HK-2 (cell line): ENCODE measurements around the gene CRHR2.

Source experiments
- DNase-seq: peaks from one replicate; pipeline ENCODE4 v3.0.0-alpha.2; 2018; ENCODE audit not compliant: unreplicated experiment

CRHR2 gene

DNA sequence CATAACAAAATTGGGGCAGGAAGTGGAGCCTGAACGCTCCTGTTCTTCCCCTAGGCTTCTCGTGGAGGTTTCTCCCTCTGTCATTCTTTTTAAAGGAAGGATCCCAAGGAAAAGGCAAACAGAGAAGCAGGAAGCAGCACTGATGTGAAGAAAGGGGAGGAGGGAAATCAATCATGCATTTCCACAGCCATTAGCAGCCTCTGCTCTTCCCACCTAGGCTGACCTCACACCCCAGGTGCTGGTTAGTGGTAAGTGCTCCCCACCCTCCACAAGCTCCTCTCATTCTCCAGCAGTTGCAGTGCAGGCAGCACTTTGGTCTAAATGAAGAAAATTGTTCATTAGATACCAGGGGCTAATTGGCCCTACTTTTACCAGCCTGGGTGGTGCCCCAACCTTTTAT is 2.6 kb downstream of the CRHR2 start:
- DNase-seq: peak; percentile 14

DNA sequence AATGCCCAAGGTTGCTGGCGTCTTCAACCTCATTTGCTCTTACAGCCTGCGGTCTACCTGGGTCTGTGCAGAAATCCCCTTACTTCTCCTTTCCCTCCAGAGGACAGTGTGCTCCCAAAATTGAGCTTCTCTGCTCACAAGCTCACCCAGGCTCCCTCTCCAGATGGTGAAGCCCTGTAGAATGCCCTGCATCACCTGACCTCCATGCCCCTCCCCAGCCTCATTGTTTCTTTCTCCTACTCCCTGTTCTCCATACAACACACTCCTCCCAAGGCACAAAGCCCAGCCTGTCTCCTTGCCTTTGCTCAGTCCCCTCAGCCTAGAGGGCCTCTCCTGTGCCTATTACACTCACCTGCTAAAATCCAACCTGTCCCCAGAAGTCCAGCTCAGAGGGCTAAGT is 3.5 kb downstream of the CRHR2 start:
- no peak for DNase-seq

DNA sequence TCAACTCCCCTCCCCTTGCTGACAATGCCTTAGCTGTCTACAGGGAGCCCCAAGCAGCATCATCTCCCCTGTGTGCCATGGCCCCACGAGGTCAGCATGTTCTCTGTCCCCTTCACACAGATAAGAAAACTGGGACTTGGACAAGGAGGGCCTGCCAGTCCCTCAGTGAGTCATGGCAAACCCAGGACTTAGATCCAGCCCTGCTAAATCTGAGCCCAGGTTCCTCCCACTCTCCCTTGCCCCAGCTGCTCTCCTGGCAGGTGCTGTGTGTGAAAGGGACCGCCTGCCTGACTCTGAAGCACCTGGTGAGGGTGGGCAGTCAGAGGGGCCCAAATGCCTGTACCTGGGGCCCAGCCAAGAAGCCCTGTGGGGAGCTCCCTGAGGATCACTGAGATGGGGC is 7.4 kb downstream of the CRHR2 start:
- DNase-seq: no peak

DNA sequence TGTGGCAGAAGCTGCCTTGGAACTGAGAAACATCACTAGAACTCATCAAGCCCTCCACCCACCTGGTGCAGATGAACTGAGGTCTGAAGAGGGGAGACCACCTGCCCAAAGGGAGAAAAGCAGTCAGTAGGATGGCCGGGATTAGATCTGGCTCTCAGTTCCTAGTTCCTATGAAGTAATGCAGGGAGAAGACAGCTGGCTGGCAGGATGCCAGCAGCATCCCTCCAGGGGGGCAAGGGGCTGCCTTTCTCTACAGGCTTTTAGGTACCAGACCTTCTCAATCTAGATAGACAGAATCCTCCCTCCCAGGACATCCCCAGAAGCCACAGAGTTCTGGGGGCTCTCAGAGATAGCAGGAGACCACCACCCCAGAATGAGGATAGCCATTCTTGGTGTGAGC is 7.8 kb downstream of the CRHR2 start:
- DNase-seq: no peak

DNA sequence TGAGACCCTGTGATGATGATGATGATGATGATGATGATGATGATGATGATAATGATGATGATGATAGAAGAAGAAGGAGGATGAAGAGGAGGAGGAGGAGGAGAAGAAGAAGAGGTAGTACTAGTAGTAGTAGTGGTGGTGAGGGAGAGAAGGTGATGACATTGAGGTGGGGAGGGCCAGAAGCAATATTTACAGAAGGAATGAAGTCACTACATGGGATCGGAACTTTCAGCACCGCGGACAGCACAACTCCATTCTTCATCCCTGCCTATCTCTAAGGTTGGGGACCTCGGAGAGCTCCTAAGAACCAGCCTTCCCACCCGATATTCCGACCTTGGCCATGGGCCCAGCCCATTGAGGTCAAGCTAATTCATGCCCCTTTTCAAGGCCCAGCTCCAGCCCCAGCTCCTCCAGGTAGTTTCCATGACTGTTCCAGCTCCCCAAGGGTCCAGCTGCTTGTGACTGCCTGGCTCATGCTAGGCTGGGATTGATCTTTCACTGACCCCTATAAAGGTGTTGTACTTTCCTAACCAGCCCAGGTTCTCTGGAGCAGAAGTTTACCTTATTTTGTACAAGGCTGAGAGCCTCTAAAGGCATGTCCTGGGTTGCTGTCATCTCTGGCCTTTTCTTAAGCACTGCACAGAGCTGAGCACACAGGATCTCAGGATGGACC is 10.3 kb downstream of the CRHR2 start:
- DNase-seq: peak; percentile 51

DNA sequence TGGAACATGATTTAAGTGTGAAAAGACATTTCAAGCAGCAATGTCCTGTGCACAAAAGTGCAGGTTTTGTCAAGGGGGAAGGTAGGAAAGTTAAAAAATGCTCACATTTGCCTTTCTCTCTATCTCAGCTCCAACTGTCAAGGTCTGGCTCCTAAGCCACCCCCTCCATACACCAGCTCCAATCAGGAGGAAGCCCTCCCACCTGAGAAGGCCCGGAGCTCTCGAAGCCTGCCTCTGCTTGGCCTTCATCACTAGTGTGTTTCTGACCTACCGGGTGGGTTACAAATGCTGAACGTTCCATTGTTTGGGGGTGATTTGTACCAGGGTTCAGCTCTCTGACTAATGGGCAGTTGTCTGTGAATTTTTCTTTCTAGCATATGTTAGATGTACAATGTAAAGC is 14.2 kb downstream of the CRHR2 start:
- DNase-seq: no peak

DNA sequence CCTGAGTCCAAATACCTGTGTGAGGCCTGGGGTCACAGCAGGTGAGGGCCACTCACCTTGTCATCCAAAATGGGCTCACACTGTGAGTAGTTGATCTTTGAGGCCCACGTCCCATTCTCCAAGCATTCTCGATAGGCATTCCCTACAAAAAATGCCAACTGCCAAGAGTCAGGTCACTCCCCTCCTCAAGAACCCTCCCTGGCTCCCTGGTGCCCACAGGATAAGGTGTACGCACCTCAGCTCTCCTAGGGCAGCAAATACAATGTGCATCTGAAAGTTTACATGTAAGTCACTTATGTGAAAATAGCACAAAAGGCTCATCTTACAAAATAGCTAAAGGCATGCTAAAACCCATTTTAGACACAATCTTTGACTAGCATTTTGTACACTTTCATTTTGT is 15.1 kb downstream of the CRHR2 start:
- DNase-seq: no peak

DNA sequence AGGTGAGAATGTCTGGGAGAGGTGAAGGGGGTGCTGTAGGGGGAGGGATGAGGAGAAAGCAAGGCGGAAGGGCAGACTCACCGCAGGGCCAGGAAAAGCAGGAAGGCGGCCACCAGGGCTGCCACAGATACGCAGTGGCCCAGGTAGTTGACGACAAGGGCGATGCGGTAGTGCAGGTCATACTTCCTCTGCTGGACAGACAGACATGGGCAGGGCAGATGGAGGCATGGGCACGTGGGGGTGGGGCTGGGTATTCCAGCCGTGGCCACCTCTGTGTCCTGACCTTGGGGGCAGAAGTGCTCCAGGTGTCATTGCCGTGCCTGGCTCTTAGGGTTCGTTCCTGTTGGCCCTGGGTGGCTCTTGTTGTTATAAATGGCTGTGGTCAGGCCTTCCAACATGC is 16.8 kb downstream of the CRHR2 start:
- no peak for DNase-seq

DNA sequence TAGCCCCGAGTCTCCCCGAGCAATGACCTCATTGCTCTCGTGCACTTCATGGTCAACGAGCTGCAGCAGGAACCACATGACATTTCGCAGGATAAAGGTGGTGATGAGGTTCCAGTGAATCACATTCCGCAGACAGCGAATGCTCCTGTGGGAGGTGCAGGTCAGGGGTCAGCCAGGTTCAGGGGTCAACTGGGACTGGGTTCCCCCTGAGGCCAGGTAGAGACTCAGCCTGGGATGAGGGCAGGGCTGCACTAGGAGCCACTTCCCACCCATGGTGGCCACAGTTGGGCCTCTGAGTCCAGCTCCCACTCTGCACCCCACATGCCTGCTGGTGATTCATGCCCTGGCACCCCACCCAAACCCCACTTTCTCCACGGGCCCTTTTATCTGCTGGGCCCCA is 17.2 kb downstream of the CRHR2 start:
- DNase-seq: no peak

DNA sequence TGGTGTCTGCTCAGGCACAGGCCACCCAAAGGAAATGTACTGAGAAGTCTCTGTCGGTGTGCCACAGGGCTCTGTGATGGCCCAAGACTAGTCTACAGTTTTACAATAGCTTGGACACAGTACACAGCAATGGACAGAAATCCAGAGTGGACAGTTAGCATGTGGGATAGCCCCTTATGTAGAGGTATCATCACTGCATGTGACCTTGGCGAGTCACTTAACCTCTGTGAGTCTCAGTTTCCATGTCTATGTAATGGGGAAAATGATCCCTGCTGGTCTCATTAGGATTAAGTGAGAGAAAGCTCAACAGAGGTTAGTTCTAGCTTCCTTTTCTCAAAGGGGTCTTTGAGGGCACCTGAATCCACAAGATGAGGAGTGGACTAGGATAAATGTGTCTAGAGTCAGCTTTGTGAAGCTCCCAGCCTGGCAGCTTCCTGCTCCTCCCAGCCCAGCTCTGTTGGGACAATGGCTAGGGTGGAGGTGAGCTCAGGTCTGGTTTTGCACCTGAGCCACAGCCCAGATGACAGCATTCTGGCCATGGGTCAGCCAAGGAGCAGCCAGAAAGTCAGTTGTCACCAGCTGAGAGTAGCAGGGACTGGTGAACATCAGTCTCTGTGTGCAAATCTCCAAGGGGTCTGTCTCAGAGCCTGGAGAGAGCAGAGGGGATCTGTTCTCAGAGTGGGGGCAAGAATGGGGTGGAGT is 17.9 kb downstream of the CRHR2 start:
- no peak for DNase-seq

DNA sequence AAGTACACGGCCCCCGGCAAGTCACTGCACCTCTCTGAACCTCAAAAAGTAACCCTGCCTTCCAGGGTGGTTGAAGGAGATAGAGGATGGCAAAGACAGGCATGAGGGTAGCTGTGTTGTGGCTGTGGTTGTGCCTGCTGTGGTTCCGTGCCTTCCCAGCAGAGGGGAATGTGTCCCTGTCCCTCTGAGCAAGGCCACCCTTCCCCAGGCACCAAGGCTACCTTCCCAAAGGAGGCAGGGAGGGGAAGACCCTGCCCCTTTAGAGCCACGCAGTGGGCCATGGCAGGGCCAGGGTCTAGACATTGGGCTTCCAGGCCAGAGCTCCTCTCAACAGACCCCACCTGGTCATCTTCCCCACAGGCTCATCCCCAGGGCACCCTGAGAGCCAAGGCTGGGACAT is 18.8 kb downstream of the CRHR2 start:
- DNase-seq: no peak

DNA sequence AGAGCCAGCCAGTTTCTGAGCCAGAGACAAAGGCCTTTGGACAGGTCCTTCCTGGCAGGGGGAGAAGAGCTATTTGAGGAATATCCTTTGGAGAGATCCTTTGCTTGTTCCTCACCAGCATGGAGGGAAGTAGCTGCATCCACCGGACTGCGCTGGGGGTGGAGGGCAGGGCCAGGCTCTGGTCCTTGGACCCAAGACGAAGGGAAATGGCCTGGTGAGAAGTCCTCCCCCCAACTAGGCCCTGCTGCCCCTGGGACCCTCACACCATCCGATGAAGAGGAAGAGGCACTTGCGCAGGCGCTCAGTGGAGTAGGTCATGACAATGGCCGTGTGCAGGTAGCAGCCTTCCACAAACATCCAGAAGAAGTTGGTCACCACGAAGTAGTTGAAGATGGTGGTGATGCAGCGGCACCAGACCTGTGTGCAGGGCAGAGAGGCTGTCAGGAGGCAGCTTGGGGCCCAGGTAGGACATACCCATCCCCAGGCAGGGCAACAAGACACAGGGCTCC is 19.8 kb downstream of the CRHR2 start:
- DNase-seq: no peak

DNA sequence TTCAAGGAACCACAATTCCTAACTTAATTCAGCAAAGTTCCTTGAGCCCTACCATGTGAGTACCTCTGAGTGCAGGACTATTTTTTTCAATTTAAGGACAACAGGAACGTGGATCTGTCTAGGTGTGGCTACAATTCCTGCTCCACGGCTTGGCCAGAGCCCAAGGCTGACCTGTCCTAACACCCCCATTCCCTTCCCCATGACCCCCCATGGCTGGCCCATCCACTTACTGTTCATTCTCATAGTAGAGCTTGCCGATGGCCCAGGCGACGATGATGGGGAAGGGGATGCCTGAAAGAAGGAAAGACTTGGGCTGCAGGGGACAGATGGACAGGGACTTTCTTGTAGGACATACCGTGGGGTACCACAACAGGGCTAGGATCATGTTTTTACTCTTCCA is 20.3 kb downstream of the CRHR2 start:
- no peak for DNase-seq

DNA sequence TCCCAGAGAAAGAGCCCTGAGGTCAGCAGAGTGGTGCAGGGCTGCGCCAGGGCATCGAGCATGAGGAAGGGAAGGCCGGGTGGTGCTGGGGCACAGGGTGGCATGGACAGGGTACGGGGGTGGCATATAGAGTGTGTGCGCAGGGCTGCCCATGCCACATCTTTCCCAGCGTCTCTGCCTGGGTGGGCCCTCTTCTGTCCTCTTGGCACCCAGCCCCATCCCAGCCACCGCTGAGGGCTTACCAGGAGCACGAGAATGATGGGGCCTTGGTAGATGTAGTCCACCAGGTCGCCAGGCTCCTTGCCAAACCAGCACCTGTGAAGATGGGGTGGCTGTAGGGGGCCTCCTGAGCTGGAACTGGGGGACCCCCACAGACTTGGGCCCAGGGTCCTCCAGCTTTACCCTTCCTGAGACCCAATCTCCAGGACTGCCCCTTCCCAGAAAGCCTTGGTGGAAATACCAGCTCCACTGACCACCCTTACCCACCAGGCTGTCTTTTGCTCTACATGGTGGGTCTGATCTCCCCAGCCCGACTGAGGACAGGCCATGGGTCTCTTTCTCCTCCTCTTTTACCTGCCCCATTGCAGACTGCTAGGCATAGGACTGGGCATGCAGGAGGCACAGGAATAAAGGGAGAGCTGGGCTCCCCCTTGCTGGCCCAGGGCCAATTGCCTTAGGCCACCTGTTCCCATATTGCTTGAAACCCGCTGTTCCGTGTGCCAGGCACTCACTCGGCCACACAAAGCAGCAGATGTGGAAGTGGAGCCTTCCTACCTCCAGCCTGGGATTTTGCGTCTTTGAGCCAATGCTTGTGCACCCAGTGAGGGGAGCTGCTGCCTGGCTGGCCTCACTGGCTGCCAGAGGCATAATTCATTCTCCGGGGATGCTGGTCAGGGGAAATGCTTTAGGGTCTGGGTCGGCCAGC is 21.7 kb downstream of the CRHR2 start:
- no peak for DNase-seq

DNA sequence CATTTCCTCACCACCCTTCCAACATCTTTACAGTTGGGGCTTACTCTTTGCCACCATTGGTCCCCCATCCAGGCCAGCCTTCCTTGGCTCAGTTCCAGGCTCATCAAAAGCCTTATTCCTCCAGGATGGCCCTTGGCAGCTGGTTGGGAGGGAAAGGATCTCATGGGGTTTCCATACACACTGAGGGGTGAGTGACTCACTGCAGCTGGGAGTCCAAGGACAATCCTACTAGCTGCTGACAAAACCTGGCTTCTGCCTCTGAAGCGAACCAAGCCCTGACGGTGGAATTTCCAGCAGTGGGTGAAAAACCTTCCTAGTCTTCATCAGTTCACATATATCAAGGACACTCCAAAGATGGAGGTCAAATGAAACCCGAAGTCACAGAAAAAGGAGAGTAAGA is 22.9 kb downstream of the CRHR2 start:
- DNase-seq: no peak

DNA sequence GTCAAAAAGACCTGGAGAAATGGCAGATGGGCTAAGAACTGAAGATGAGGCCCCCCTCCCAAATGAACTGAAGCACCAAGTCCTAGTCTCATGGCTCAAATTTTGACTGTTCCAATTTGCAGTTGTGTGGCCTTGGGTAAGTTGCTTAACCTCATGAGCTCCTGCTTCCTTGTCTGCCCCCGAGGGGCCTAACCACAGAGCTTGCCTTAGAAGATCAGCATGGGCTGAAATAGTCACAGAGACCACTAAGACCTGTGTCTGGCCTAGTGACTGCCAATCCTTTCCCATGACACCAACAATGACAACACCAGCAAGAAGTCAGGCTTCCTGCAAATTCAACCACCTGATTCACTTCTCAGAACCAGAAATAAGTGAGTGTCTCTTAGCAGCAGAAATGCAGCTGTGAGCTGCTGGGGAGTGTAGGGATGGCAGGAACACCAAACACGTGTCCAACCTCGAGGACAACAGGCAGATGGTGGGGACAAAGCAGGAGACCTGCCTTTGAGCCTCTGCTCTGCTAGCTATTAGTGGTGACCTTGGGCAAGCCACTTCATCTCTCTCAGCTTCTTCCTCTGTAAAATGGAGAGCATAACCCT is 23.7 kb downstream of the CRHR2 start:
- no peak for DNase-seq

DNA sequence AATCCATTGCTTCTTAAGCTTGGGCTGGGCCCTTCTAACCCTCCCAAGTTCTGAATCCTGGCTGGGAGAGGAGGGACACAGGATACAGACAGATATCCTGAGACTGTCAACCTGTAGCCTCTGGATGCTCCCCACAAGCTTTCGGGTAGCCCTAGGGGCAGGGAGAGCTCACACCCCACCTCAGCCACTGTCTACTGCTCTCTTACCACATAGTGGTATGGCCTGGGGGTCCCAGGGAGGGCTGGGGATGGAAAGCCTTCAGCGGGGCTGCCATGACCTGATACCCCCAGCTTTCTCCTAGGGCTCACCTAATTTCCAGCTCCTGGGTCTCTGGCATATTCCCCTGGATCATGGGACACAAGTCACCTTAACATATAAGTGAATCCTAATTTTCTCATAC is 25.1 kb downstream of the CRHR2 start:
- no peak for DNase-seq

DNA sequence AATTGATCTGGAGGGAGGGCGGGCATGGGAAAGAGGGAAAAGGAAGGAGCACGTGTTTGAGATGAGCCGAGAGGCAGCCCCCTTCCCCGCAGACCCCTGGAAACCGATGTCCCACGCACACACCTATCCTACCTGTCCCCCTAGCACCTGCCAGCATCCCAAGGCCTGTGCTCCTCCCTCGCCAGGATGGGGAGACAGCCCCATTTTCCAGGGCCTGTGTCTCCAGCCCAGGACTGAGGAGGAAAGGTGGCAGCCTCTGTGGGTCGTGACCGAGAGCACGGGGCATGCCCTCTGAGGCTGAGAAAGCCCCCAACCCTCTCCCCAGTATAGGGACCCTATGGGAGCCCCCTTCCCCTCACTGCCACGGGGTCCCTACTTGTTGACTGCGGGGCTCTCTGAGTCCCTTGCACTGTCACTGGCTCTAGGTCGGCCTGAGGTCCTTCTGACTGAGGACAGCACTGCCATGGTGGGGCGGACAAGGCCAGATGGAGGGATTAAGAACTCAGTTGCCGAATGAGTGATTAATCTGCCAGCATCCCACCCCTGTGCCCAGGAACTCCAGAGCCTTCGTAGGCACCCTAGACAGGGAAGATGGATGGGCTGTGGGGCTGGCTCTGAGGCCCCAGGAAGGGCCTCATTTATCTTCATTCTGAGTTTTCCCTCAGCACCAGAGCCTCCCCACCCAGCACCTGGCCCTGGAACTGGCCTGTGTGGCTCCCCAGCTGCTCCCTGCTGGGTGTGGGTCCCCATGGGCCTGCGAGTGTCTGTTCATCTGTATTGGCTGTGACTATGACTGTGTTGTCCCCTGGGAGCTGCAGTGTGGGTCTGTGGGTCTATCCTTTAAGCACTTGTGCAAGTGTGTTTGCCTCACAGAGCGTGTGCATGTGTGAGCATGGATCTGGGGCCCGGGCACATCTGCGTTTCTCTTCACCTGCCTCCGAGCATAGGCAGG is 26.0 kb downstream of the CRHR2 start:
- DNase-seq: no peak

DNA sequence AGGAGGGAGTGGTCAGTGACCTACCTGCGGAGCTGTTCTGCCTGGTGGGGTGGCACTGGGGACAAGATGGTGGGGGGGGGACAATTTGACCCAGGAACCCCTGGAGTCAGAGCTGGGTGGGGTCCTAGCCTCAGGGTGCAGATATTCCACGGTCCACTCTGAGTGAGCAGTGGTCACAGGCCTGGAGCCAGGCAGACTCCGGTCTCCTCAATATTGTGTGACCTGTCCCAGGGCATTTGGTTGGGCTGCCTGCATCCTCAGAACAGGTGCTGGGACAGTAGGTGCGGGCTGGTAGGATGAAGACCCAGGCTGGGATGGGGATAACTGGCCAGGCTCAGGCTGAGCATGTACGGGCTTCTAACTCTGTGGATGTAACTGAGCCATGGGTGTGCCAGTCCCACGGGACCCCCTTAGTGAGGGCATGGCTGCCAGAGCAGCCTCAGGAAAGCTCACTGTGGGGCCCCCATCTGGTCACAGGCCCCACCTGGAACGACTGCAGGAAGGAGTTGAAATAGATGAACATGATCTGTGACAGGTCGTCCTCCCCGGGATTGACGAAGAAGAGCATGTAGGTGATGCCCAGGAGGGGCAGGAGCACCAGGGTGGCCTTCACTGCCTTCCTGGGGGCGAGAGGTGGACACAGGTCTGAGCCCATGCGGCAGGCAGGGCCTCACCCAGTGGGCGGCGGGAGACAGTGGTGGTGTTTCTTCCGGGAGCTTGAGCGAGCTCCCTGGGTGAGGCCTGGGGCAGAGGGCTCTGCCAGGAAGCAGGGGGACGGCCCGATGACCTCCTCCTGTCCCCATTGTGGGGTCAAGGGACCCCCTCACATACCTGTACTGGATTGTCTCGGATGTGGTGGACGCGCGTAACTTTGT is 26.9 kb downstream of the CRHR2 start:
- DNase-seq: no peak
